H9 (cell line): ENCODE data around the gene DYNAP. TPM values are rescaled to one million over a fixed set of nuclear protein-coding genes. Genes with fewer than 3 reads are reported as not detected.
A peak's percentile ranks its signal among the peaks of the same experiment; 100 is the strongest.

Experiments
- DNase-seq: peaks from one replicate; pipeline ENCODE4 v3.0.0-alpha.2; 2017
- H2AFZ ChIP-seq: one replicate; pipeline ENCODE4 v1.6.1; 2013; ENCODE audit warnings: mild to moderate bottlenecking, low read length, control low read depth, moderate library complexity
- H2AK5ac ChIP-seq: 2 replicates; pipeline ENCODE4 v1.6.1; 2013; ENCODE audit warnings: low read length, control low read depth, mixed read lengths; ENCODE audit not compliant: insufficient read length
- H2BK120ac ChIP-seq: one replicate; pipeline ENCODE4 v1.6.1; 2013; ENCODE audit warnings: low read depth, mild to moderate bottlenecking, low read length, control low read depth, inconsistent platforms; ENCODE audit not compliant: poor library complexity, severe bottlenecking
- H2BK12ac ChIP-seq: 2 replicates; pipeline ENCODE4 v1.6.1; 2013; ENCODE audit warnings: low read length, control low read depth, mixed read lengths, low read depth; ENCODE audit not compliant: insufficient read length
- H2BK15ac ChIP-seq: 2 replicates; pipeline ENCODE4 v1.6.1; 2013; ENCODE audit warnings: low read depth, low read length, control low read depth
- H2BK20ac ChIP-seq: one replicate; pipeline ENCODE4 v1.6.1; 2013; ENCODE audit warnings: low read depth, mild to moderate bottlenecking, low read length, control low read depth, inconsistent platforms; ENCODE audit not compliant: poor library complexity, severe bottlenecking
- H2BK5ac ChIP-seq: 2 replicates; pipeline ENCODE4 v1.6.1; 2013; ENCODE audit warnings: low read length, control low read depth, mixed read lengths; ENCODE audit not compliant: insufficient read length
- H3K14ac ChIP-seq: 2 replicates; pipeline ENCODE4 v1.6.1; 2013; ENCODE audit warnings: low read length, control low read depth; ENCODE audit not compliant: insufficient read depth
- H3K18ac ChIP-seq: 2 replicates; pipeline ENCODE4 v1.6.1; 2013; ENCODE audit warnings: low read depth, mild to moderate bottlenecking, mixed read lengths, low read length, control low read depth; ENCODE audit not compliant: insufficient read length
- H3K23ac ChIP-seq: 2 replicates; pipeline ENCODE4 v1.6.1; 2013; ENCODE audit warnings: low read length, control low read depth, mixed read lengths, low read depth; ENCODE audit not compliant: insufficient read length
- H3K23me2 ChIP-seq: 2 replicates; pipeline ENCODE4 v1.6.1; 2013; ENCODE audit warnings: low read depth, mild to moderate bottlenecking, mixed read lengths, low read length, control low read depth; ENCODE audit not compliant: insufficient read length, poor library complexity, severe bottlenecking
- H3K27ac ChIP-seq: 2 replicates; pipeline ENCODE4 v1.5.1; 2013; ENCODE audit warnings: low read length, control low read depth, mixed read lengths, low read depth; ENCODE audit not compliant: insufficient read length
- H3K27me3 ChIP-seq: 2 replicates; pipeline ENCODE4 v1.6.1; 2013; ENCODE audit warnings: low read length, control low read depth, inconsistent platforms; ENCODE audit not compliant: insufficient read depth
- H3K4ac ChIP-seq: 2 replicates; pipeline ENCODE4 v1.6.1; 2013; ENCODE audit warnings: low read depth, mild to moderate bottlenecking, control low read depth, inconsistent platforms, low read length, moderate library complexity
- H3K4me1 ChIP-seq: 2 replicates; pipeline ENCODE4 v1.6.1; 2013; ENCODE audit warnings: low read length, control low read depth, inconsistent platforms; ENCODE audit not compliant: insufficient read depth
- H3K4me2 ChIP-seq: 2 replicates; pipeline ENCODE4 v1.6.1; 2013; ENCODE audit warnings: low read length, control low read depth, mixed read lengths; ENCODE audit not compliant: insufficient read length, insufficient read depth
- H3K56ac ChIP-seq: 2 replicates; pipeline ENCODE4 v1.6.1; 2013; ENCODE audit warnings: low read depth, mild to moderate bottlenecking, mixed read lengths, low read length, control low read depth; ENCODE audit not compliant: insufficient read length
- H3K79me1 ChIP-seq: 2 replicates; pipeline ENCODE4 v1.6.1; 2013; ENCODE audit warnings: low read depth, mild to moderate bottlenecking, moderate library complexity, low read length, control low read depth, inconsistent platforms; ENCODE audit not compliant: insufficient read depth, poor library complexity, severe bottlenecking
- H3K79me2 ChIP-seq: 2 replicates; pipeline ENCODE4 v1.6.1; 2013; ENCODE audit warnings: low read length, control low read depth, inconsistent platforms; ENCODE audit not compliant: insufficient read depth
- H3K9ac ChIP-seq: 2 replicates; pipeline ENCODE4 v1.6.1; 2013; ENCODE audit warnings: low read length, control low read depth, mixed read lengths; ENCODE audit not compliant: insufficient read length; ENCODE audit errors: extremely low read depth
- H3K9me3 ChIP-seq: one replicate; pipeline ENCODE4 v1.6.1; 2013; ENCODE audit warnings: low read depth, low read length, inconsistent platforms; ENCODE audit not compliant: control insufficient read depth
- H3T11ph ChIP-seq: one replicate; pipeline ENCODE4 v1.6.1; 2013; ENCODE audit warnings: mild to moderate bottlenecking, low read length, control low read depth, inconsistent platforms
- H4K20me1 ChIP-seq: one replicate; pipeline ENCODE4 v1.6.1; 2013; ENCODE audit not compliant: control insufficient read depth, insufficient read length, insufficient read depth
- H4K5ac ChIP-seq: 2 replicates; pipeline ENCODE4 v1.6.1; 2013; ENCODE audit warnings: low read depth, mild to moderate bottlenecking, mixed read lengths, low read length, control low read depth; ENCODE audit not compliant: insufficient read length
- H4K8ac ChIP-seq: replicated peaks from 2 replicates; pipeline ENCODE4 v1.6.1; 2013; ENCODE audit warnings: low read length, control low read depth, mixed read lengths, low read depth; ENCODE audit not compliant: insufficient read length
- H4K91ac ChIP-seq: 2 replicates; pipeline ENCODE4 v1.6.1; 2013; ENCODE audit warnings: low read depth, mild to moderate bottlenecking, moderate library complexity, mixed read lengths, low read length, control low read depth; ENCODE audit not compliant: insufficient read length
- H3K27ac Mint-ChIP-seq, 3 experiments: 2 replicates in 2 of 3; 3 replicates in 1 of 3; pipeline ENCODE4 v1.8.0; 2020 to 2021; ENCODE audit warnings: mixed read lengths in 3 of 3, mild to moderate bottlenecking in 1 of 3, moderate library complexity in 1 of 3
- H3K27me3 Mint-ChIP-seq: 2 replicates; pipeline ENCODE4 v1.8.0; 2021; ENCODE audit warnings: low read depth, mild to moderate bottlenecking, moderate library complexity, mixed read lengths
- H3K36me3 Mint-ChIP-seq, 3 experiments: 2 replicates in 2 of 3; 3 replicates in 1 of 3; pipeline ENCODE4 v1.8.0; 2020 to 2021; ENCODE audit warnings: low read depth in 3 of 3, mixed read lengths in 3 of 3; ENCODE audit not compliant: insufficient read depth in 1 of 3
- H3K4me1 Mint-ChIP-seq, 2 experiments: 2 replicates each; pipeline ENCODE4 v1.8.0; 2020; ENCODE audit warnings: mixed read lengths in 2 of 2
- H3K4me3 Mint-ChIP-seq, 2 experiments: 2 replicates in 1 of 2; 3 replicates in 1 of 2; pipeline ENCODE4 v1.8.0; 2020 to 2021; ENCODE audit warnings: mild to moderate bottlenecking in 2 of 2, mixed read lengths in 2 of 2, moderate library complexity in 1 of 2
- H3K9me3 Mint-ChIP-seq, 2 experiments: 2 replicates in 1 of 2; 3 replicates in 1 of 2; pipeline ENCODE4 v1.8.0; 2020; ENCODE audit warnings: mild to moderate bottlenecking in 2 of 2, mixed read lengths in 2 of 2, moderate library complexity in 1 of 2
- CTCF ChIP-seq: fragments of 200-600 bp; sonication (generic); conservative IDR thresholded peaks from 3 replicates; pipeline ENCODE4 v1.8.0; 2021; ENCODE audit warnings: antibody characterized with exemption, mild to moderate bottlenecking
- total RNA-seq: library from RNA; stranded (reverse); gene quantifications from 2 replicates; pipeline ENCODE4 v1.2.1, GENCODE V29; 2021

The DYNAP gene
- total RNA-seq, 1 experiment from 2014 or later: 2.5 TPM

- Histone ChIP-seq H2BK20ac (no peak overlapping the region), H3K56ac (no peak overlapping the region), H4K8ac (no peak overlapping the region), H3K14ac (no peak overlapping the region), H2BK120ac (no peak overlapping the region), H3K18ac (no peak overlapping the region), H3K27me3 (no peaks in the 10 kb centered on the region), H4K5ac (no peak overlapping the region), H3K79me2 (no peaks in the 10 kb centered on the region), H4K91ac (no peak overlapping the region), H2BK12ac (no peak overlapping the region), H3K23me2 (no peaks in the 10 kb centered on the region), H3K9ac (no peak overlapping the region), H2AK5ac (no peak overlapping the region), H2BK15ac (no peak overlapping the region), H3K4ac (no peak overlapping the region), H3K4me2 (no peak overlapping the region), H2BK5ac (no peak overlapping the region), H3K4me1 (no peaks in the 10 kb centered on the region), H3K9me3 (no peaks in the 10 kb centered on the region), H4K20me1 (no peaks in the 10 kb centered on the region), H3T11ph (no peak overlapping the region), H3K27ac (no peak overlapping the region), H2AFZ (no peak overlapping the region), H3K23ac (no peak overlapping the region), H3K79me1 (no peaks in the 10 kb centered on the region)
- H3K27me3 Mint-ChIP-seq: no peaks in the 10 kb centered on the region
- no peak for DNase-seq
- peak; percentile 39; the same call in 1 of the 3 replicates for TF ChIP-seq CTCF
- H3K36me3 Mint-ChIP-seq: peaks cover 26 to 66% (median 26%) of the 10 kb centered on the region in 3 experiments
- peaks cover 37 to 51% of the 10 kb centered on the region in 2 experiments for H3K9me3 Mint-ChIP-seq
- H3K4me1 Mint-ChIP-seq: peaks cover 0 to 5% of the 10 kb centered on the region in 2 experiments; a peak in 2 of 4 replicates
- no peak overlapping the region for H3K4me3 Mint-ChIP-seq
- no peak overlapping the region for H3K27ac Mint-ChIP-seq
These were observed 31.0 kb downstream of the DYNAP start for GRCh38 chr18:54622084-54622483.
